Right hindlimb (tissue), 1 donor: Measurements from ENCODE around the gene MERTK.
"Not testable (repeated sequence)": the region's sequence is repeated elsewhere in the genome, so short reads cannot be mapped to it uniquely, and the experiment has no call there.

Source experiments
- DNase-seq: peaks from one replicate; pipeline ENCODE4 v3.0.0-alpha.2; 2018

Gene MERTK

DNA sequence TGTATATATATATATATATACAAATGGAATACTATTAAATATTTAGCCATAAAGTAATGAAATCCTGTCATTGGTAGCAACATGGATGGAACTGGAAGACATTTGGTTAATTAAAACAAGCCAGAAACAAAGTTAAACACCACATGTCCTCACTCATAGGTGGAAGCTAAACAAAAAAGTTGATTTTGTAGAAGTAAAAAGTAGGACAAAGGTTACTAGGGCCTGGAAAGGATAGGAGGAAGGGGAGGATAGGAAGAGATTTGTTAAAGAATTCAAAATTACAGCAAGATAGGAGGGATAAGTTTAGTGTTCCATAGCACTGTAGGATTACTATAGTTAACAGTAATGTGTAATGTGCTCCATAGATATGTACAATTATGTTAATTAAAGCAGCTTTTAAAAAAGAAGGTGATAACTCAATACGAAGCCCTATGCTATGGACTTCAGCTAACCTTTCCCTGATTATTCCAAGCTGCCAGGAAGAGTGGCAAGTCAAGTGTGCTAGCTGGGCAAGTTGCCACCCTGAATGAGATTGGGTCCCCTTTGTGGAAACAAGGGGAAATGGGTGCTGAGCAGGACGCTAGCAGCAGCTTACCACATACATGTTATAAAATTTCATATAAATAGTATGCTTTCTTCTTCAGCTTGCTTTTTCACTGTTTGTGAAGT lies 12.3 kb downstream of the MERTK start:
- DNase-seq = no peak

DNA sequence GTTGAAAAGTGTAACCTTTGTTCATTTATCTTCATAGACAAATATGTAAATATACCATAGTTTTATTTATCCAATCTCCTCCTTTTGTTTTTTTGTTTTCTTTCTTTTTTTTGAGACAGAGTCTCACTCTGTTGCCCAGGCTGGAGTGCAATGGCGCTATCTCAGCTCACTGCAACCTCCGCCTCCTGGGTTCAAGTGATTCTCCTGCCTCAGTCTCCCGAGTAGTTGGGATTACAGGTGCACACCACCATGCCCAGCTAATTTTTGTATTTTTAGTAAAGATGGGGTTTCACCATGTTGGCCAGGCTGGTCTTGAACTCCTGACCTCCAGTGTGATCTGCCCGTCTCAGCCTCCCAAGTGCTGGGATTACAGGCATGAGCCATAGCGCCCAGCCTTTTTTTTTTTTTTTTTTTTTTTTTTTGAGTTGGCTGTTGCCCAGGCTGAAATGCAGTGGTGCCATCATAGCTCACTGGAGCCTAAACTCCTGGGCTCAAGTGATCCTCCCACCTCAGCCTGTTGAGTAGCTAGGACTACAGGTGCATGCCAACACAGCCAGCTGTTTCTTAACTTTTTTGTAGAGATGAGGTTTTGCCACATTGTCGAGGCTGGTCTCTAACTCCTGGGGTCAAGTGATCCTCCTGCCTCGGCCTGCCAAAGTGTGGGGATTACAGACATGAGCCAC lies 13.0 kb downstream of the MERTK start:
- not testable (repeated sequence) for DNase-seq

DNA sequence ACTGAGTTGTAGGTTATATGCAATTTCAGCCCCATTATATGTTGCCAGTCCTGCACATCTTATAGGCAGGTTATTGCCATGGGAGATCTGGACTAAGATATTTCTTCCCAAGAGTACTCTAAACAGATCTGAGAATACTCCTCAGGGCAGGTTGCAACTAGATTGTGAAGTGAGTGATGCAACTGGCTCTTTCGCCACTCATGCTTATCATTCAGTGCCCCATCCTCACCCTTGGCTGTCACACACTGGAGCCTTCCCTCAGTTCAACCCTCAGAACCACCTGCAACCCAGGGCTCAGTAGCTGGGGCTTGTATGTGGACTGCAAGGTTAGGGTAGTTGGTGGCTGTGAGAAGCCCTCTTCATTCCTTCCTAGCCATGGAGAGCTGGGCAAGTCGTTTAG lies 14.1 kb downstream of the MERTK start:
- no peak for DNase-seq

DNA sequence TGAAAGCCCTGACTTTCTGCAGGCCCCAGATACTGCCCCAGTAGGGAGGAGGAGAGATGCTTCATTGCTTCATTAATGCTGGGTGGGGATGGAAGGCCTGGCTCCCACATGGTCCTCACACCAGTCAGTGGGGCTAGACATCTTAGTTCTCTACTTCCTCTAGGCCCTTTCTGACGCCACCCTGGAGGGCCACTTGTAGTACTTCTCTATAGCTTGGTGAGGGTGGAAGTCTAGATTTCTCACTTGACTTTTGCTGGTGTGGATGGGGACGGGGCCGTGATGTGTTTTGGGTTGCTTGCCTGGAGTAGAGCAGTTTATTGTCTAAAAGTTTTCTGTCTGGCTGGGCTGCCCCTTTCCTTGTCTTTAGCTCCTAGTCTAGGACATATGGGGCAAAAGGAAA lies 18.7 kb downstream of the MERTK start:
- no peak for DNase-seq

DNA sequence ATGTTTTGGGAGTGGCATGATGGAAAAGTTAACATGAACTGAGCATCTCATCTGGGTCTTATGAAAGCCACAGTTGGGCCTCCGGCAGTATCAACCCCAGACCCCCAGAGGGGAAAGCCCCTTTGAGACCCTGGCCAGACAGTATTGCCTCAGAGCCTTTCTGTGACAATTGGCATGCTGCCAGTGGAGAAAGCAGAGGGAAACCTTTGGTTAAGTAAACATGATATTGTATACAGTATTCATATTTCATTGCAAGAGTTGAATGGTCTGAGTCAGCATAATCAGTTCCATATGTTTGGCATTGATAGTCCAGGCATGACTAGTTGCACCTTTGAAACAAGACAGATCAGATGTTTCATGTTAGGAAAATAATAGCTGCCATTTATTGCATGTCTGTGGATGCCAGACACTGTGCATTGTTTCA lies 20.0 kb downstream of the MERTK start:
- DNase-seq = peak; percentile 70

DNA sequence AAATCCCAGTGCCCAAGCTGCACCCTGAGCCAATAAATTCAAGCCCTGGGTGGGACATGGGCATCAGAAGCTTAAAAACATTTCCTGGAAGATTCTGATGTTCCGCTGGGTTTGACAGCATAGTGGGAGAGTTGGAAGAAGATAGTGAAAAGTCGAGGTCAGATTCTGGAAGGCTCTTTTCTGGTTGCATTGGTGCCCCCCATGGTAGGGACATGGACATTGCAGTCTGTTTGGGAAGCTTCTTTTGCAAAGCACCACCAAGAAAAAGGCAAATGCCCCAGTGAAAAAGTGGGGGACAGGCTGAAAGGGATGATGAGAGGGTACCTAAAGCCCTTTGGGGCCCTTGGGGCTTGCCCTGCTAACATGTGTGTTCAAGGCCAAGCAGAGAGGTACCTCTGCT lies 21.0 kb downstream of the MERTK start:
- DNase-seq = no peak

DNA sequence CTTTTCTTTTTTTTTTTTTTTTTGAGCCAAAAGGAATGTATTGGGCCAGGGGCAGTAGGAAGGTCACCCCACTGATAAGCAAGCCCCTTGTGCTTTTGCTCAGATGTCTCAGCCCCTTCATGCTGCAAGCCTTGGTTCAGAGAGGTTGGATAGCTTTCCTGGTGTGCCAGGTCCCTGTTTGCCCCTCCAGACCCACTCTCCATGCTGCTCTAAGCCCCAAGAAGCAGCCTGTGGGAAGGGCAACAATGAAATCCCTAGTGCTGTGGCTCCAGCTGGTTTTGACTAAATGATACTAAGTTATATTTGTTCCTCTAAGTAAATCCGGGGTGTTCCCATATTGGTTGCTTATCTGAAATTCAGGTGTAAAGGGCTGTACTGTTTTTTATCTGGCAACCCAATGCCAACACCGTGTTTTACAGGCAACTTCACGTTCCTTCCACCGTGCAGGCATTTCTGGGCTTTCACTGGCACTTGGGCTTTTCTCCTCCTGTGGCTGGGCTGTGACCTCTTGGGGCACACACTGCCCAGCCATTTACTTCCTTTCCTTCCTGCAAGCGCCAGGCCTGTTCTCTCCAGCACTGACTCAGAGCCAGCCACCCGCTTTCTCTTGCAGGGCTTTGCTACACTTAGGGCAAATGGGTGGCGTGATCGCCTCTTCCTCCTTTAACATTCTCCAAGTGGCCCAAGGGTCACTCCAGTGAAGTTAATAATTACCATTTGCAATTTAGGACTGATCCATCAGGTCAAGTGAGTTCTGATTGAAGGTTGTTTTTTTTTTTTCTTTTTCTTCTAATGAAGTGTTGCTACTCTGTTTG lies 21.6 kb downstream of the MERTK start:
- DNase-seq = no peak

DNA sequence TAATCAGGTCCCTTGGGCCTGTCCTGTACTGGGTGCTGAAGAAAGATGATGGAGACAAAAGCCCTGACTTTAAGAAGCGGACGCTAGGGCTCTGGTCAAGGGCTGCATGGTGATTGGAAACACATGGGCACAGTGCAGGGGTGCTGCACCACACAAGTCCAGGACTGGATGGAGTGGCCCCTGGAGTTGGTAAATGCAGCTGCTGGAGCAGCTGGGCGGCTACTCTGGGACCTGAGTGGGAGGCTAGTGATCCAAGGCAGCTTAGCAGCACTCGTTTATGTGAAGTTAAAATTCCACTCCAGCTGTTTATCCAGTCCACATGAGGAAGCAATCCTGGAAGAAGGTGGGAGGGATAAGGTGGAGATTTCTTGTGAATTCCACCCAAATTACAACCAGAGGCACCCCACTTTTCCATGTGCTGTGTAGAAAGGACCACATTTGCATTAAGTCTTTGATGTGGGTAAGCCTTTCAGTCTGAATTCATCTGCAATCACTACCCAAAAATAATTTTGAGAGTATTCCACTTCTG lies 24.9 kb downstream of the MERTK start:
- peak; percentile 84 for DNase-seq

DNA sequence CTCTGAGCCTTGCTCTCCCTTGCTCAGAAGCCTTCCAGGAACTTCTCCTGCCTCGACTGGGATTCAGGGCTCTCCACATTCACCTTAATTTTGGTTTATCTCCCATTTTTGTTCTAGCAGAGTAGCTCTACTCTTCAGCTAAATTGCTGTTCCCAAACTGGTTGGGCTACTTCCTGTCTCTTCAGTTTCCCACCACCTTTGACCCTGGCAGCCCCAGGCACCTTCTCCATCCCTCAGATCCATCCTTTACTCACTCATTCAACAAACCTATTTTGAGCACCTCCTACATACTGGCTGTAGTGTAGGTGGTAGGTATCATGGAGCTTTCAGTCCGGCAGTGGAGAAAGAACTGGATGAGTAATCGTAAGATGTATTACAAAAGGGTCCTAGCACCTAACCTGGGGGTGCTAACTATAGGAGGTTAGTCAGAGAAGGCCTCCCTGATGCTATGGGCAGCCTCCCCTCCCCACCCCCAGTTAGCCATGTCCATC lies 26.3 kb downstream of the MERTK start:
- no peak for DNase-seq

DNA sequence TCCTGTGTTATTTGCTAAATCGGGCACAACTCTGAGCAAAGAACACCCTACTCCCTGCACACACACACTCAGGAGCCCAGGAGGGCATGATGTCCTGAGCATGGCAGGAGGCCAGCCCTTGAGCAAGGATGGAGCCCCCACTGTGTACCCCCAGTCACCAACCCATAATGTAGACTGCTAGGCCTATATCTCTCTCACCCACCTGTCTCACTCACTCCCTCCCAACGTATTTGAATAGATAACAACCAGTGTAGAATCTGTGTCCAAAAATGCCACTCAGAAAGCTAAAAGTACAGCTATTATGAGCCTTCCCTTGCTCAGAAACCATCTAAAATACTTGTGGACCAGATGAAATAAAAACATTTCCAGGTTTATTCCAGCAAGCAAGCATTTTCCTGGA lies 29.3 kb downstream of the MERTK start:
- DNase-seq = no peak

DNA sequence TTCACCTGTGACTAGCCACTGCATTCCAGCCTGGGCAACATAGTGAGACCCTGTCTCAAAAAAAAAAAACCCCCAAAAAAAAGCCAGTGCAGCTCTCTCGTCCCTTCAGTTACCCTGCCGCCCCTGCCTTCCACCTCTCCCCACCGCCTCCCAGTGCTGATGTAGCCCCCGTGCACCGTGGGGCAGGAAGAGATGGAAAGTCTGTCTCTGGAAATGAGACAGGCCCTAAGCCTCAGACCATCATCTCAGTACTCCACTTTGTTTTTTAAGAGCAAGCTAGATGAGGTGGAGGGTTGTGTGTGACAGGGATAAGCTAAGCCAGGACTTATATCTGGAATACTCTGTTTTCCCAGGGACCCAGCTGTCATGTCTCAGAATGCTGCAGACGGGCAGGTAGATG lies 32.0 kb downstream of the MERTK start:
- DNase-seq = no peak

DNA sequence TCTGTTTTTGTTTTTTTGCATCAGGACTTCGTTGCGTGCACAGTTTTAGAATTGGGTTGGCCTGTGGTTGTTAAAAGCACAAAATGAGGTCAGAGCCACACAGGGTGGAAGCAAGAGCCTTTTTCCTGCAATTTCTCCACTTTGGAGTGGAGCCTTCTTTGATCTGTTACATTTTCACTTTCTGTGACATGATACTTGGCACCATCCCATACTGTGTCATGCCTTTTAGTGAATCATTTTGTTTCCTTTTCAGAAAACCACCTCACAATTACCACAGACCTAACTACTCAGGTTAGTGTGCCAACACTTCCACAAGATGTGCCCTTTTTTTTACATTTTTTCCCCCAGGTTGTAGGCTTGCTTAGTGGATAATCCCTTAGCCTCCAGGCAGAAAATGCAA lies 32.5 kb downstream of the MERTK start:
- no peak for DNase-seq

DNA sequence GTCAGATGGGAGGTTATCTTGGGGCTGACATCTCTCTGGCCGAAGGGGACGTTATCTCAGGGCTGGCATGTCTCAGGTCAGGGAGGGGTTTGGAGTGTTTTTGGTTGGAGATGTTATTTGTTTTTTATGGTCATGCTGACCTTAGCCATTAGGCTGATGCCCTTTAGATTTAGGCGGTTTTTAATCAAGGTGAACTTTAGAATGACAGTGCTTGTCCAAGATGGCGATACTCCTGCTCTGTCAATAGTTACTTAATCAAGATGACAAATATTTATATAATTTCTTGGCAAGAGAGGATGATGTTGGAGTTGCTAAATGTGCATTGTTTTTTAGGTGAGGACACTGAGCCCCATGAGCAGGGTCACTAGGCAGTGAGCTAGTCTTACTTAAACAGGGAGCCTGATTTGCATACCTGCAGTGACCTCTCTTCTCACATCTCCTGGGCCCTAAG lies 34.5 kb downstream of the MERTK start:
- no peak for DNase-seq

DNA sequence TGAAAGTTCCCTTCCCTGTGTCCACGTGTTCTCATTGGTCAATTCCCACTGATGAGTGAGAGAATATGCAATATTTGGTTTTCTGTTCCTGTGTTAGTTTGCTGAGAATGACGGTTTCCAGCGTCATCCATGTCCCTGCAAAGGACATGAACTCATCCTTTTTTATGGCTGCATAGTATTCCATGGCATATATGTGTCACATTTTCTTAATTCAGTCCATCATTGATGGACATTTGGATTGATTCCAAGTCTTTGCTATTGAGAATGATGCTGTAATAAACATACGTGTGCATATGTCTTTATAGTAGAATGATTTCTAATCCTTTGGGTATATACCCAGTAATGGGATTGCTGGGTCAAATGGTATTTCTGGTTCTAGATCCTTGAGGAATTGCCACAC lies 35.5 kb downstream of the MERTK start:
- DNase-seq = not testable (repeated sequence)

DNA sequence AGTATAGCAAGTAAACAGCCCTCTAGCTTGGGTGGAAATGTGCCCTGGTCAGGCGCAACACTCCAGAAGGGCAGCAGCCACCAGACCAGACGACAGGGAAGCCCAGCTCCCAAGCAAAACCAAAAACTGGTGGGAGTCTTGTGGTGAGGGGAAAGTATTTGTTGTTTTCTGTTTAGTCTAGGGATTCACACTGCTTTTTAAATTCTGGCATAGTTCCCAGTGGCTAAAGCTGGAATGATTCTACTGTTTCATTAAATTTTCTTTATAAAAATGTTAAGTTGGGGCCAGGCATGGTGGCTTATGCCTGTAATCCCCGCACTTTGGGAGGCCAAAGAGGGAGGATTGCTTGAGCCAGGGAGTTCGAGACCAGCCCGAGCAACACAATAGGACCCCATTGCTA lies 38.5 kb downstream of the MERTK start:
- DNase-seq = no peak

DNA sequence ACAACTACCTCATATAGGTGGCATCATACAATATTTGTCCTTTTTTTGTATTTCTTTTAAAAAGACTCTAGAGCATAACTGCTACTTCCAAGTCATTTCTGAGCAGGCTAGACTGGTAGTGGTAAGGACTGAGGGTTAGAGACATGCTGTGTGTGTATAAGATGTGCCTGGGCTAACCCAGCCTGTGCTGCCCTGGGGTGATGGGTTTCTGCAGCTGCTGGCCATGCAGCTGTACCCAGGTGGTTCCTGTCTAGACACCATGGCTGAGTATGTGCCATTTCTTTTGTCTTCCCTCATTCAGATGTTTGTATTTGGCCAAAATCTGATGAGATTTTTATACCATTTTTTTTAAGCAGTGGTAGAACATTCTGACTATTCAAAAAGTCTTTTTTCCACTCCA lies 40.0 kb downstream of the MERTK start:
- no peak for DNase-seq

DNA sequence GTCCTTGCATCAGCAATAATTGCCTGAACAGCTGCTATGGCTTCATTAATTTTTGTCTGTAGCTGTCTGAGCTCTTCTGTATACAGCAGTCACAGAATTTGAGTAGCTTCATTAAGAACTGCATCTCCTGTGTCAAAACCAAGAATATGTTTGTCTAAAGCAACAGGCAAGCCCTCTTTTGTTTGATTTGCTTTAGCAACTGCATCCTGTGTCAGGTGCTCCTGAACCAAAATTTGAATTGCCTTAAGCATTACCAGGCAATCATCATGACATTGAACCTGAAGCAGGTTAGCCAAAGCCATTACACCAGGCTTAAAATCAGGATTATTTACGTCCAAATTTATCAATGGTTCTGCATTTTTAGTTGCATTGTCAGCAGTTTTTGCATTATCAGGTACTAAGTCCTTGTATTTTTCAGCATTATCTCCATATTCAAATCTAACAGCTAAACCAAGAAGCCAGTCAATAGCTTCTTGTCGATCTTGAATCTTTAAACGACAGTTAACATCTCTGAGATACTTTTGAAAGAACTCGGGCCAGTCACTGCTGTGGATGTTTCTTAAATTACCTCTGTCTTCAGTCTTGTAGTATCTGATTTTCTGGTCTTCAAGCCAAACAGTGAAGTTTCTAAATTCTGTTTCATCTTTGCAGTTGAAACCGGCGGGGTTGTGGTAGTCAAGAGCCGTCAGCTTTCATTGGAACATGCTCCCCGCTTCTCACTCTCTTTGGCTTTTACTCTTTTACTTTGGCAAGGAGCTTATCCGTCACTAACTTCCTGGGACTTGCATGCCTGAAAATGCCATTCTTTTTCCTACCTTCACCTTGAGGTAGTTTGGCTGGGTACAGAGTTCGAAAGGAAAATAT lies 42.2 kb downstream of the MERTK start:
- no peak for DNase-seq

DNA sequence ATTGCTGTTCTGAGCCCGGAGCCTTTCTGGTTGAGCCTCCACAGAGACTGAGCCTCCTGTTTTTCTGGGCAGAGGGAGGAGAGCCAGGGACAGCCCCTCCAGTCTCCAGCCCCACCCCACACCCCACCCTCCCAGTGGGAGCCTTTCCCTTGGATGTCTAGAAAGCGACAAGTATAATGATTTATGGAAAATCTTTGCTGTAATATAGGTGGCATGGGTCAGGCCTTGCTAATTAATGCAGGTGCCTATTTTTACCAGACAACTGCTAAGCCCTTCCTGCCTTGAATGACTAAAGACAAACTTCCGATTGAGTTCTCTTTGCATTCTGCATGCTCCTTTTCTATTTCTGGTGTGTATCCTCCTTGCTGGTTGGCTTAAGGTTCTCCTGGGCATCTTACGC lies 43.1 kb downstream of the MERTK start:
- DNase-seq = no peak

DNA sequence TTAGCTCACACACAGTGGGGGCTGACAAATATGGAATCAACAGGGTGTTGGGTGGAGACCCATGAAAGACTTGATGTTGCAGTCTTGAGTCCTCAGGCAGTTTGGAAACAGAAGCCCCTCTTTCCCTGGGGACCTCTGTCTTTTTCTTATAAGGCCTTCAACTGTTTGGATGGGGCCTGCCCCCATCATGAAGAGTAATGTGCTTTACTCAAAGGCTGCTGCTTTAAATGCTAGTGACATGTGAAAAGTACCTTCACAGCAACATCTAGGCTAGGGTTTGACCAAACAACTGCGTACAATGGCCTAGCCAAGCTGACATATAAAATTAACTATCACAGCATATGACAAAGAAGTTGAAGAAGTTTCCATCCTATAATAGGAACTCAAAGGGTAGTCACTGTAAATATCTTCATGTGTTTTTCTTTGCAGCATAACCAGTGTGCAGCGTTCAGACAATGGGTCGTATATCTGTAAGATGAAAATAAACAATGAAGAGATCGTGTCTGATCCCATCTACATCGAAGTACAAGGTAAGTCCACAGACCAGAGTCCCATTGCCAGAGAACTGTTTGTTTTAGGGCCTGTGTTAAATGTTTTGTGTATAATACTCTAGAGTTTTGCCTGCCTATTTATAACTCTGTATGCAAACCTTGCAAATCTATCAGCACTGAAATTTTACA lies 46.3 kb downstream of the MERTK start:
- DNase-seq = no peak

DNA sequence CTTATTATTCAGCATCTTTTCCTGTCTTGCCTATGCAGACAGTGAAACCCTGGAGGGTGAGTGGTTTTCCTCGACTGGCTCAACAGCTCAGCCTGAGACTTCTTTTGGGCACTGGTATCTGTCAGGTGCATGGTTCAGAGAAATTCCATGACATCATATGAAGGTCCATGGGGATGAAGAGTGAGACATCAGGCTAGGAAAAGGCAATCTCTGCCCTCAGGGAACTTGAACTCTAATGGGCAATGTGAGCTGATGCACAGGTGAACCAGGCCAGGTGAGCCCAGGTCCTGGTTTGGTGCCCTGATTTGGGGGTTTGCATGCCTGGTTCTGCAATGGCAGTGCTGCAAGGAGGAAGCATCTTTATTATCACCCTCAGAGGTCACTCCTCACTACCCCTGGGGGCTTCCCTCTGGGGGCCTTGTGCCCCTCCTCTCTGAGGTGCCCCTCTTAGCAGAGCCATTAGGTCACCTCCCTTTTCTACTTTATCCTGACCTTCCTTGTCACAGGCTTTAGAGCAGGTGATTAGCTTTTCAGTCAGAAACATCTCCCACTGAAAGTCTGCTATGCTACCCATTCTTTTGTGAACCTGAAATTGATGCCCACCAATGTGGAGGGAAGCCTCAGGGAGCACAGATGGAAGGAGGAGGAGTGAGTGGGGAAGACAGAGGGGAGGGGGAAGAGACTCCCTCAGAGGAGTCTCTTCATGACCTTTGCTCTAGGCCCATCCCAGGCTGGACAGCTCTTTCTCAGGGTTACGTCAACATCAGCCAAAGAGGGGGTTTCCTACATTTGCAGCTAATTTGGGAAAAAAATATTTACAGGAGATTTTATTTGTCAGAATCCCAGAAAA lies 47.3 kb downstream of the MERTK start:
- DNase-seq = no peak
